GM23338 (cell line): ENCODE results near the gene PARP12. TPM values are rescaled to one million over a fixed set of nuclear protein-coding genes. Genes with fewer than 3 reads are reported as not detected.

Experiments
- ATAC-seq: fragments of 200-7000 bp; cut with Tn5 transposase; 3 replicates; pipeline ENCODE4 v1.9.1; 2020
- DNase-seq: peaks from one replicate; pipeline ENCODE4 v3.0.0-alpha.2; 2015; ENCODE audit warnings: low spot score
- H2AFZ ChIP-seq: fragments of 200-600 bp; sonication (generic); 2 replicates; pipeline ENCODE4 v1.8.0; 2016; ENCODE audit warnings: antibody characterized with exemption, mild to moderate bottlenecking, moderate library complexity
- H3F3A ChIP-seq: fragments of 200-600 bp; sonication (generic); replicated peaks from 2 replicates; pipeline ENCODE4 v1.8.0; 2017; ENCODE audit warnings: antibody characterized with exemption, mixed run types, low read depth
- H3K27ac ChIP-seq: fragments of 200-600 bp; sonication (generic); 2 replicates; pipeline ENCODE4 v1.6.1; 2016; ENCODE audit warnings: low read depth
- H3K27me3 ChIP-seq: fragments of 200-600 bp; sonication (generic); 2 replicates; pipeline ENCODE4 v1.8.0; 2016; ENCODE audit warnings: mild to moderate bottlenecking, mixed run types, moderate library complexity; ENCODE audit not compliant: insufficient read depth
- H3K36me3 ChIP-seq: fragments of 200-600 bp; sonication (generic); 2 replicates; pipeline ENCODE4 v1.8.0; 2016; ENCODE audit warnings: mild to moderate bottlenecking; ENCODE audit not compliant: insufficient read depth
- H3K4me1 ChIP-seq: fragments of 200-600 bp; sonication (generic); 2 replicates; pipeline ENCODE4 v1.8.0; 2016; ENCODE audit warnings: mild to moderate bottlenecking, moderate library complexity; ENCODE audit not compliant: insufficient read depth
- H3K4me2 ChIP-seq: fragments of 200-600 bp; sonication (generic); 2 replicates; pipeline ENCODE4 v1.7.1; 2017; ENCODE audit warnings: mixed run types
- H3K4me3 ChIP-seq: fragments of 200-600 bp; sonication (generic); 2 replicates; pipeline ENCODE4 v1.6.1; 2016; ENCODE audit warnings: mixed run types
- H3K79me2 ChIP-seq: fragments of 200-600 bp; sonication (generic); replicated peaks from 2 replicates; pipeline ENCODE4 v1.8.0; 2017; ENCODE audit warnings: mild to moderate bottlenecking; ENCODE audit not compliant: insufficient read depth
- H3K9me2 ChIP-seq: fragments of 200-600 bp; sonication (generic); 2 replicates; pipeline ENCODE4 v1.8.0; 2017; ENCODE audit not compliant: insufficient read depth
- H4K20me1 ChIP-seq: fragments of 200-600 bp; sonication (generic); replicated peaks from 2 replicates; pipeline ENCODE4 v1.8.0; 2017; ENCODE audit warnings: mild to moderate bottlenecking; ENCODE audit not compliant: insufficient read depth
- H3K27ac Mint-ChIP-seq: 2 replicates; pipeline ENCODE4 v1.8.0; 2020; ENCODE audit warnings: inconsistent platforms, mild to moderate bottlenecking, moderate library complexity, mixed read lengths
- H3K27me3 Mint-ChIP-seq: 3 replicates; pipeline ENCODE4 v1.8.0; 2022; ENCODE audit warnings: low read depth, mild to moderate bottlenecking, moderate library complexity, mixed read lengths, inconsistent platforms; ENCODE audit not compliant: insufficient read depth, poor library complexity
- H3K36me3 Mint-ChIP-seq: 3 replicates; pipeline ENCODE4 v1.8.0; 2021; ENCODE audit warnings: low read depth, mild to moderate bottlenecking, inconsistent platforms, moderate library complexity, mixed read lengths
- H3K4me1 Mint-ChIP-seq: 3 replicates; pipeline ENCODE4 v1.8.0; 2020; ENCODE audit warnings: mild to moderate bottlenecking, inconsistent platforms, mixed read lengths
- H3K4me3 Mint-ChIP-seq: 3 replicates; pipeline ENCODE4 v1.8.0; 2021; ENCODE audit warnings: moderate library complexity, mild to moderate bottlenecking, inconsistent platforms, mixed read lengths
- H3K9me3 Mint-ChIP-seq: 3 replicates; pipeline ENCODE4 v1.8.0; 2020; ENCODE audit warnings: moderate library complexity, mild to moderate bottlenecking, inconsistent platforms, mixed read lengths
- EZH2 ChIP-seq: fragments of 200-600 bp; sonication (generic); IDR thresholded peaks from one replicate; pipeline ENCODE4 v1.8.0; 2017; ENCODE audit warnings: antibody characterized with exemption, mild to moderate bottlenecking, low read depth; ENCODE audit not compliant: unreplicated experiment
- EZH2phosphoT487 ChIP-seq: fragments of 200-600 bp; sonication (generic); IDR thresholded peaks from one replicate; pipeline ENCODE4 v1.8.1; 2018; ENCODE audit warnings: antibody characterized with exemption; ENCODE audit not compliant: unreplicated experiment
- JUNB ChIP-seq: IDR thresholded peaks from one replicate; pipeline ENCODE4 v1.6.1; 2016; ENCODE audit warnings: antibody characterized with exemption; ENCODE audit not compliant: unreplicated experiment
- NANOG ChIP-seq: IDR thresholded peaks from 2 replicates; pipeline ENCODE4 v1.6.1; 2016; ENCODE audit warnings: antibody characterized with exemption, borderline replicate concordance
- POLR2AphosphoS5 ChIP-seq: IDR thresholded peaks from 2 replicates; pipeline ENCODE4 v1.6.1; 2016; ENCODE audit warnings: antibody characterized with exemption, low read depth
- STAT1 ChIP-seq: IDR thresholded peaks from one replicate; pipeline ENCODE4 v1.6.1; 2016; ENCODE audit warnings: antibody characterized with exemption; ENCODE audit not compliant: unreplicated experiment
- ZNF114 ChIP-seq: fragments of 250-450 bp; sonication (Bioruptor Pico); IDR thresholded peaks from 2 replicates; pipeline ENCODE4 v1.5.0; 2020; ENCODE audit warnings: mild to moderate bottlenecking, moderate library complexity
- ZNF331 ChIP-seq: fragments of 250-450 bp; sonication (Bioruptor Pico); IDR thresholded peaks from 2 replicates; pipeline ENCODE4 v1.5.0; 2020; ENCODE audit warnings: low read depth, mild to moderate bottlenecking, moderate library complexity
- polyA plus RNA-seq: library from polyadenylated mRNA; unstranded; fragments of >200 nt; fragmentation: Nextera tagmentation; extraction: Ambion mirVana; gene quantifications from 2 replicates; pipeline ENCODE4 v1.2.1, GENCODE V29; 2016
- total RNA-seq: library from RNA; depleted of rRNA; stranded (reverse); fragments of >200 nt; shearing (Covaris generic); gene quantifications from 2 replicates; pipeline ENCODE4 v1.2.3, GENCODE V29; 2014
- TF ChIP-seq, protein P1 (sequence below), 2 experiments: fragments of 200-600 bp in 1 of 2; sonication (generic) in 1 of 2; conservative IDR thresholded peaks; 2 replicates each; pipeline versions ENCODE4 v1.5.1 to v1.6.1; 2016 to 2017; ENCODE audit warnings: antibody characterized with exemption in 2 of 2, low read depth in 2 of 2, mild to moderate bottlenecking in 2 of 2, moderate library complexity in 1 of 2
- TF ChIP-seq, protein P2 (sequence below): fragments of 250-450 bp; sonication (Bioruptor Pico); IDR thresholded peaks from 2 replicates; pipeline ENCODE4 v1.5.0; 2020; ENCODE audit warnings: mild to moderate bottlenecking, moderate library complexity
- TF ChIP-seq, protein P3 (sequence below): IDR thresholded peaks from 2 replicates; pipeline ENCODE4 v1.6.1; 2016; ENCODE audit warnings: antibody characterized with exemption
- TF ChIP-seq, protein P4 (sequence below): IDR thresholded peaks from one replicate; pipeline ENCODE4 v1.6.1; 2018; ENCODE audit warnings: antibody characterized with exemption; ENCODE audit not compliant: unreplicated experiment

PARP12 gene
- total and polyA plus RNA-seq, 2 experiments from 2014 or later: 2.7 to 10.3 TPM

DNA sequence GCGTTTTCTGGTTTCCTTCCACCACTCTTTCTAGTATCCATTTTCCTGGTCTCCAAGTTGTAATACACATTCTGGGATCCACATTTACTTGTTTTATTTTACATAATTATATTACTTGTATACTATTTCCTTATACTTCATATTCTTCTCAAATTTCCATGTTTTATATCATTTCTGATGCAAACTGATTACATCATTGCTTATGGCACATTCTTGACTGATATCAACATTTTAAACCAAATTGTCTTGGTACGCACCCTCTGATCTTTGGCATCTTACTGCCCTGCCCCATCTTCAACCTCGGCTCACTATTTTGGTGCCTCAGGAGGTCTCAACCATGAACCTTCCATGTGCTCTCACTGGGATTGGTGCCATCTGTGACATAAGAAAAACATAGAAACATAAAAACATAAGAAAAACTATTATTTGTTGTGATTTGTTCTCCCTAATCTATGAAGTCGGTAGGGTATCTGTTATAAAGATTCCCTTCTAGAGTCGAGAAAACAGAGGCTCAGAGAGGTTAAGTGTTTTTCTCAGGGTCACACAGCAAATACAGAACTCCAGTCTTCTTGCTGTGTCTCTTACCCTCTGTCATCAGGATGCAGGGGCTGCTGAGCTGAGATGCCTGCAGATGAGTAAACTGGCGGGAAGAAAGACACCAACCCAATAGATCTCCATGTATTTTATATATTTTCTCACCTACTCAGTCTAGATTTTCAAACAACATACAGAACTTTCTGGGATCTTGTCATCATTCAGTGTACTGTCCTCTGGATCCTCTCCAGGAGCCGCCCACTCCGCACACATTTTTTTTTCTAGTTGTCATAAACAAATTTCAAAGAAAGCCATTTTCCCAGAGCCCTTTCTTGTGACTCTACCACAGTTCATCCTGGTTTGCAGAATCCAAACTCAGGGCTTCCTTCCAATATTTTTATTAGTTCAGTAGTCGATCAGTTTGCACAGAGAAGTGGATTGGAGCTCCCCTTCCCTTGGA is 79.5 kb downstream of the PARP12 start:
- Mint-ChIP-seq H3K36me3 (no peaks in the 10 kb centered on the region), H3K27me3 (peaks cover 8% of the 10 kb centered on the region), H3K27ac (no peak overlapping the region), H3K4me3 (no peak overlapping the region), H3K4me1 (peaks cover 14% of the 10 kb centered on the region), H3K9me3 (no peaks in the 10 kb centered on the region)
- Histone ChIP-seq H3K27ac (no peak overlapping the region), H2AFZ (no peak overlapping the region), H3K4me1 (peaks cover 15% of the 10 kb centered on the region; the same call in 1 of the 2 replicates), H3K79me2 (no peaks in the 10 kb centered on the region), H3K36me3 (no peaks in the 10 kb centered on the region), H3K9me2 (no peaks in the 10 kb centered on the region), H3K4me3 (no peak overlapping the region), H4K20me1 (no peaks in the 10 kb centered on the region), H3K27me3 (no peaks in the 10 kb centered on the region), H3F3A (no peaks in the 10 kb centered on the region), H3K4me2 (no peak overlapping the region)
- TF ChIP-seq, protein P1, sequence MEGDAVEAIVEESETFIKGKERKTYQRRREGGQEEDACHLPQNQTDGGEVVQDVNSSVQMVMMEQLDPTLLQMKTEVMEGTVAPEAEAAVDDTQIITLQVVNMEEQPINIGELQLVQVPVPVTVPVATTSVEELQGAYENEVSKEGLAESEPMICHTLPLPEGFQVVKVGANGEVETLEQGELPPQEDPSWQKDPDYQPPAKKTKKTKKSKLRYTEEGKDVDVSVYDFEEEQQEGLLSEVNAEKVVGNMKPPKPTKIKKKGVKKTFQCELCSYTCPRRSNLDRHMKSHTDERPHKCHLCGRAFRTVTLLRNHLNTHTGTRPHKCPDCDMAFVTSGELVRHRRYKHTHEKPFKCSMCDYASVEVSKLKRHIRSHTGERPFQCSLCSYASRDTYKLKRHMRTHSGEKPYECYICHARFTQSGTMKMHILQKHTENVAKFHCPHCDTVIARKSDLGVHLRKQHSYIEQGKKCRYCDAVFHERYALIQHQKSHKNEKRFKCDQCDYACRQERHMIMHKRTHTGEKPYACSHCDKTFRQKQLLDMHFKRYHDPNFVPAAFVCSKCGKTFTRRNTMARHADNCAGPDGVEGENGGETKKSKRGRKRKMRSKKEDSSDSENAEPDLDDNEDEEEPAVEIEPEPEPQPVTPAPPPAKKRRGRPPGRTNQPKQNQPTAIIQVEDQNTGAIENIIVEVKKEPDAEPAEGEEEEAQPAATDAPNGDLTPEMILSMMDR (conservative IDR thresholded peaks at IDR 0.05; ENCODE audit: low read depth in 2 of 2): no peak
- TF ChIP-seq POLR2AphosphoS5 (no peak), JUNB (no peak), ZNF331 (no peak), NANOG (no peak), EZH2 (no peak), ZNF114 (CRISPR knock-in tag) (no peak), STAT1 (no peak), EZH2phosphoT487 (no peak)
- TF ChIP-seq, protein P2, sequence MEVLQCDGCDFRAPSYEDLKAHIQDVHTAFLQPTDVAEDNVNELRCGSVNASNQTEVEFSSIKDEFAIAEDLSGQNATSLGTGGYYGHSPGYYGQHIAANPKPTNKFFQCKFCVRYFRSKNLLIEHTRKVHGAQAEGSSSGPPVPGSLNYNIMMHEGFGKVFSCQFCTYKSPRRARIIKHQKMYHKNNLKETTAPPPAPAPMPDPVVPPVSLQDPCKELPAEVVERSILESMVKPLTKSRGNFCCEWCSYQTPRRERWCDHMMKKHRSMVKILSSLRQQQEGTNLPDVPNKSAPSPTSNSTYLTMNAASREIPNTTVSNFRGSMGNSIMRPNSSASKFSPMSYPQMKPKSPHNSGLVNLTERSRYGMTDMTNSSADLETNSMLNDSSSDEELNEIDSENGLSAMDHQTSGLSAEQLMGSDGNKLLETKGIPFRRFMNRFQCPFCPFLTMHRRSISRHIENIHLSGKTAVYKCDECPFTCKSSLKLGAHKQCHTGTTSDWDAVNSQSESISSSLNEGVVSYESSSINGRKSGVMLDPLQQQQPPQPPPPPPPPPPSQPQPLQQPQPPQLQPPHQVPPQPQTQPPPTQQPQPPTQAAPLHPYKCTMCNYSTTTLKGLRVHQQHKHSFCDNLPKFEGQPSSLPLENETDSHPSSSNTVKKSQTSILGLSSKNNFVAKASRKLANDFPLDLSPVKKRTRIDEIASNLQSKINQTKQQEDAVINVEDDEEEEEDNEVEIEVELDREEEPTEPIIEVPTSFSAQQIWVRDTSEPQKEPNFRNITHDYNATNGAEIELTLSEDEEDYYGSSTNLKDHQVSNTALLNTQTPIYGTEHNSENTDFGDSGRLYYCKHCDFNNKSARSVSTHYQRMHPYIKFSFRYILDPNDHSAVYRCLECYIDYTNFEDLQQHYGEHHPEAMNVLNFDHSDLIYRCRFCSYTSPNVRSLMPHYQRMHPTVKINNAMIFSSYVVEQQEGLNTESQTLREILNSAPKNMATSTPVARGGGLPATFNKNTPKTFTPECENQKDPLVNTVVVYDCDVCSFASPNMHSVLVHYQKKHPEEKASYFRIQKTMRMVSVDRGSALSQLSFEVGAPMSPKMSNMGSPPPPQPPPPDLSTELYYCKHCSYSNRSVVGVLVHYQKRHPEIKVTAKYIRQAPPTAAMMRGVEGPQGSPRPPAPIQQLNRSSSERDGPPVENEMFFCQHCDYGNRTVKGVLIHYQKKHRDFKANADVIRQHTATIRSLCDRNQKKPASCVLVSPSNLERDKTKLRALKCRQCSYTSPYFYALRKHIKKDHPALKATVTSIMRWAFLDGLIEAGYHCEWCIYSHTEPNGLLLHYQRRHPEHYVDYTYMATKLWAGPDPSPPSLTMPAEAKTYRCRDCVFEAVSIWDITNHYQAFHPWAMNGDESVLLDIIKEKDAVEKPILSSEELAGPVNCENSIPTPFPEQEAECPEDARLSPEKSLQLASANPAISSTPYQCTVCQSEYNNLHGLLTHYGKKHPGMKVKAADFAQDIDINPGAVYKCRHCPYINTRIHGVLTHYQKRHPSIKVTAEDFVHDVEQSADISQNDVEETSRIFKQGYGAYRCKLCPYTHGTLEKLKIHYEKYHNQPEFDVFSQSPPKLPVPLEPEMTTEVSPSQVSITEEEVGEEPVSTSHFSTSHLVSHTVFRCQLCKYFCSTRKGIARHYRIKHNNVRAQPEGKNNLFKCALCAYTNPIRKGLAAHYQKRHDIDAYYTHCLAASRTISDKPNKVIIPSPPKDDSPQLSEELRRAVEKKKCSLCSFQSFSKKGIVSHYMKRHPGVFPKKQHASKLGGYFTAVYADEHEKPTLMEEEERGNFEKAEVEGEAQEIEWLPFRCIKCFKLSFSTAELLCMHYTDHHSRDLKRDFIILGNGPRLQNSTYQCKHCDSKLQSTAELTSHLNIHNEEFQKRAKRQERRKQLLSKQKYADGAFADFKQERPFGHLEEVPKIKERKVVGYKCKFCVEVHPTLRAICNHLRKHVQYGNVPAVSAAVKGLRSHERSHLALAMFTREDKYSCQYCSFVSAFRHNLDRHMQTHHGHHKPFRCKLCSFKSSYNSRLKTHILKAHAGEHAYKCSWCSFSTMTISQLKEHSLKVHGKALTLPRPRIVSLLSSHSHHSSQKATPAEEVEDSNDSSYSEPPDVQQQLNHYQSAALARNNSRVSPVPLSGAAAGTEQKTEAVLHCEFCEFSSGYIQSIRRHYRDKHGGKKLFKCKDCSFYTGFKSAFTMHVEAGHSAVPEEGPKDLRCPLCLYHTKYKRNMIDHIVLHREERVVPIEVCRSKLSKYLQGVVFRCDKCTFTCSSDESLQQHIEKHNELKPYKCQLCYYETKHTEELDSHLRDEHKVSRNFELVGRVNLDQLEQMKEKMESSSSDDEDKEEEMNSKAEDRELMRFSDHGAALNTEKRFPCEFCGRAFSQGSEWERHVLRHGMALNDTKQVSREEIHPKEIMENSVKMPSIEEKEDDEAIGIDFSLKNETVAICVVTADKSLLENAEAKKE (CRISPR knock-in tag): no peak
- TF ChIP-seq, protein P3, sequence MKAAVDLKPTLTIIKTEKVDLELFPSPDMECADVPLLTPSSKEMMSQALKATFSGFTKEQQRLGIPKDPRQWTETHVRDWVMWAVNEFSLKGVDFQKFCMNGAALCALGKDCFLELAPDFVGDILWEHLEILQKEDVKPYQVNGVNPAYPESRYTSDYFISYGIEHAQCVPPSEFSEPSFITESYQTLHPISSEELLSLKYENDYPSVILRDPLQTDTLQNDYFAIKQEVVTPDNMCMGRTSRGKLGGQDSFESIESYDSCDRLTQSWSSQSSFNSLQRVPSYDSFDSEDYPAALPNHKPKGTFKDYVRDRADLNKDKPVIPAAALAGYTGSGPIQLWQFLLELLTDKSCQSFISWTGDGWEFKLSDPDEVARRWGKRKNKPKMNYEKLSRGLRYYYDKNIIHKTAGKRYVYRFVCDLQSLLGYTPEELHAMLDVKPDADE: no peak
- TF ChIP-seq, protein P4, sequence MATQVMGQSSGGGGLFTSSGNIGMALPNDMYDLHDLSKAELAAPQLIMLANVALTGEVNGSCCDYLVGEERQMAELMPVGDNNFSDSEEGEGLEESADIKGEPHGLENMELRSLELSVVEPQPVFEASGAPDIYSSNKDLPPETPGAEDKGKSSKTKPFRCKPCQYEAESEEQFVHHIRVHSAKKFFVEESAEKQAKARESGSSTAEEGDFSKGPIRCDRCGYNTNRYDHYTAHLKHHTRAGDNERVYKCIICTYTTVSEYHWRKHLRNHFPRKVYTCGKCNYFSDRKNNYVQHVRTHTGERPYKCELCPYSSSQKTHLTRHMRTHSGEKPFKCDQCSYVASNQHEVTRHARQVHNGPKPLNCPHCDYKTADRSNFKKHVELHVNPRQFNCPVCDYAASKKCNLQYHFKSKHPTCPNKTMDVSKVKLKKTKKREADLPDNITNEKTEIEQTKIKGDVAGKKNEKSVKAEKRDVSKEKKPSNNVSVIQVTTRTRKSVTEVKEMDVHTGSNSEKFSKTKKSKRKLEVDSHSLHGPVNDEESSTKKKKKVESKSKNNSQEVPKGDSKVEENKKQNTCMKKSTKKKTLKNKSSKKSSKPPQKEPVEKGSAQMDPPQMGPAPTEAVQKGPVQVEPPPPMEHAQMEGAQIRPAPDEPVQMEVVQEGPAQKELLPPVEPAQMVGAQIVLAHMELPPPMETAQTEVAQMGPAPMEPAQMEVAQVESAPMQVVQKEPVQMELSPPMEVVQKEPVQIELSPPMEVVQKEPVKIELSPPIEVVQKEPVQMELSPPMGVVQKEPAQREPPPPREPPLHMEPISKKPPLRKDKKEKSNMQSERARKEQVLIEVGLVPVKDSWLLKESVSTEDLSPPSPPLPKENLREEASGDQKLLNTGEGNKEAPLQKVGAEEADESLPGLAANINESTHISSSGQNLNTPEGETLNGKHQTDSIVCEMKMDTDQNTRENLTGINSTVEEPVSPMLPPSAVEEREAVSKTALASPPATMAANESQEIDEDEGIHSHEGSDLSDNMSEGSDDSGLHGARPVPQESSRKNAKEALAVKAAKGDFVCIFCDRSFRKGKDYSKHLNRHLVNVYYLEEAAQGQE: no peak
- ATAC-seq (no peak), DNase-seq (no peak)
